H7 (cell line): ENCODE data around the gene ZNF37A. TPM values are rescaled to one million over a fixed set of nuclear protein-coding genes. Genes with fewer than 3 reads are reported as not detected.
"Not testable (repeated sequence)": the region's sequence is repeated elsewhere in the genome, so short reads cannot be mapped to it uniquely, and the experiment has no call there.

Source experiments
- DNase-seq: peaks from one replicate; pipeline ENCODE4 v3.0.0; 2012
- H3K27me3 ChIP-seq: 2 replicates; pipeline ENCODE4 v1.6.0; 2011; ENCODE audit warnings: mild to moderate bottlenecking, low read length; ENCODE audit not compliant: control insufficient read depth, insufficient read depth
- H3K36me3 ChIP-seq: replicated peaks from 2 replicates; pipeline ENCODE4 v1.5.1; 2011; ENCODE audit warnings: low read length; ENCODE audit not compliant: control insufficient read depth, insufficient read depth
- H3K4me3 ChIP-seq: 2 replicates; pipeline ENCODE4 v1.5.1; 2011; ENCODE audit warnings: low read depth, mild to moderate bottlenecking, control low read depth, low read length, moderate library complexity; ENCODE audit not compliant: insufficient read depth
- total RNA-seq: library from RNA; depleted of rRNA; stranded (reverse); fragments of >200 nt; shearing (Covaris generic); gene quantifications from 2 replicates; pipeline ENCODE4 v1.2.3, GENCODE V29; 2014; rRNA removed

ZNF37A gene
- 1.1 and 1.9 TPM in 2 replicates for total RNA-seq

DNA sequence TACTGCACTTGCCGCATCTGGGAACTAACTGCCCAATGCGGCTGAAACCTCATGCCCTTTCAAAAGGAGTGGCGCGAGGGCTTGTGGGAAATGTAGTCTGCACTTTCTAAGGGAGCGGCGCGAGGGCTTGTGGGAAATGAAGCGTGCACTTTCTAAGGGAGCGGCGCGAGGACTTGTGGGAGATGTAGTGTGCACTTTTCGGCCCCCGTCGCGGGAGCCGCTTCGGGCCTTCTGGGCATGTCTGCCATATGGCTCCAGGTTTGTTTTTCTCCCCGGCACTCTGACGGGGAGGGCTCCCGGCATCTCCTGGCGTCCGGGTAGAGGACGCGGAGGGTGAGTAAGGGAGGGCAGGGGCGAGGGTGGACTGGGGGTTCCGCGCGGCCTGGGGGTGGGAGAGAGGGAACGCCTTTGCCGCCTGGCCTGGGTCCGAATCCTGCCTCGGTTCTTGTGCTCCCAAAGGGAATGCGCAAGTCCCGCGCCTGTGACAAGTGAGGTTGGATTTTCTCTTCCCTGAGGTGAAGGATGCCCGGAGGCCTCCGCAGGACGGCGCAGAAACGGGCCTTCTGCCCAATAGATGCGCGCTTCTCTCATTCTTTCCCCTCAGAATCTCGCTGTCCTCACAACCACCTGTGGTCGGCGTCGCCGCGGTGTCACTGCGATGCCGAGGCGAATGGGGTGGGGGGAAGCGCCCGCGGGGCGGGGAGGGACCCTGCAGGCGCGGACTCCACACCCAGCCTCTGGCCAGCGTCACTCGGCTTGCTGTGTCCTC, at the start of gene ZNF37A:
Gene ZNF37A (plus strand): TSS at position 180 of the 769 bp plus-strand sequence. CDS start 2,281 bp downstream, outside the sequence.
- H3K36me3 ChIP-seq, result no peaks in the 10 kb centered on the region
- DNase-seq, result peak; percentile 7
- H3K27me3 ChIP-seq, result peaks cover 2% of the 10 kb centered on the region; the same call in 1 of the 2 replicates
- H3K4me3 ChIP-seq, result peak within 1 kb of the TSS; percentile 54

DNA sequence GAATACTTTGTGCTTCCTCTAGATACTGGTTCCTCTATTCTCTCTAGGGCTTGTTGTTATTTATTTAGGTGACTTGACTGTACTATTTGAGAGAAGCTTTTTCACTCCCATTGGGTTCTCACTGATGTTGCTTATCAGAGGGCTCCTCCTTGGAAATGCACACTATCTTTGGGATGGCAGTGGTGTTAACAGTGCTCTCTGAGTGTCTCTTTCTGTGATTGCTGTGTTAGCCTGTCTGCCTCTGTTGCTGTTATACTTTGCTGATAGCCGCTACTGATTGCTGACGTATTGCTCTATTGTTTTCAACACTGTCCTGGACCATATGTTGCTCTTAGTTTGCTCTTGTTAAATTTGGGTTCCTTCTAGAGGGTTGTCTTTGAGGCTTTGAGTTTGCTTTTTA, 49.0 kb upstream of the ZNF37A start:
- Histone ChIP-seq H3K27me3 (no peaks in the 10 kb centered on the region), H3K36me3 (no peaks in the 10 kb centered on the region), H3K4me3 (no peak overlapping the region)
- no peak for DNase-seq

DNA sequence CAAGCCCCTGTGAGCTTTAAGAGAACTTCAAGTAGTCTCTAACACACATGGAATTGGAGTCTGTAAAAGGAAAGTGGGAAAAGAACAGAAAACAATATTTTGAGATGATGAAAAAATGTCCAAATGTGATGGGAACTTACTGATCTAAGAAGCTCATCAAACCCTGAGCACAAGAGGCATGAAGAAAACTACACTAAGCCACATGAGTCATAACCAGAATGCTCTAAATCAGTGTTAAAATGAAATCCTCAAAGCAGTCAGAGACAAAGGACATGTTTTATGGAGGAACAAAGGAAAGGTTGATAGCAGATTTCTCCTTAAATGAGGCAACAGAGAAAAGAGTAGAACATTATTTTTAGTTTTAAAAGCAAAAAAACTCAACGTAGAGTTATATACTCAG, 46.5 kb upstream of the ZNF37A start:
- no peak overlapping the region for H3K4me3 ChIP-seq
- no peaks in the 10 kb centered on the region for H3K27me3 ChIP-seq
- no peak for DNase-seq
- H3K36me3 ChIP-seq, result no peaks in the 10 kb centered on the region

DNA sequence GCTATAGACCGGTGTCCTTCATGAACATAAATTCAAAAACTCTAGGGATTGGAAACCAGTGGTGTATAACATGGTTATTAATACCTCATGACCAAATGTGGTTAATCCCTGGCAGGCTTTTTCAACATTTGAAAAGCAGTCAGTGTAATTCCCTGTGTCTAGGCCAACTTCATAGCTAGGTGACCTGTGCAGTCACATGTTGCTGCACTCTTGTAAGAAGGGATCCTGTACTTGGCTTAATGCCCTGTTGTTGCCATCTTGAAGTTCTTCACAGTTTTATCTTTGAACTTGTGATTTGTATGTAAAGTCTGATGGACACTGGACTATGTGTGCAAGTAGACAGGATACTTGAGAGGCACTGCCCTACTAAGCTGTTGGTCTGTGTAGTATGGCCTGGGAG, 43.9 kb upstream of the ZNF37A start:
- H3K27me3 ChIP-seq, result no peaks in the 10 kb centered on the region
- H3K36me3 ChIP-seq, result peaks cover 6% of the 10 kb centered on the region
- no peak for DNase-seq
- no peak overlapping the region for H3K4me3 ChIP-seq

DNA sequence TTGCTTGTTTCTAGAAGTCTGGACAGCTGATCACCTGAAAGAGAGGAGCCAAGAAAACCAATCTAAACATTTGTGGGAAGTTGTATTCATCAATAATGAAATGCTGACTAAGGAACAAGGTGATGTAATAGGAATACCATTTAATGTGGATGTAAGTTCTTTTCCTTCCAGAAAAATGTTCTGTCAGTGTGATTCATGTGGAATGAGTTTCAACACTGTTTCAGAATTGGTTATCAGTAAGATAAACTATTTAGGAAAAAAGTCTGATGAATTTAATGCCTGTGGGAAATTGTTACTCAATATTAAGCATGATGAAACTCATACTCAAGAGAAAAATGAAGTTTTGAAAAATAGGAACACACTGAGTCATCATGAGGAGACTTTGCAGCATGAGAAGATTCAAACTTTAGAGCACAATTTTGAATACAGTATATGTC, 39.8 kb upstream of the ZNF37A start:
- no peaks in the 10 kb centered on the region for H3K27me3 ChIP-seq
- H3K36me3 ChIP-seq, result peaks cover 10% of the 10 kb centered on the region
- H3K4me3 ChIP-seq, result no peak overlapping the region
- DNase-seq, result no peak

DNA sequence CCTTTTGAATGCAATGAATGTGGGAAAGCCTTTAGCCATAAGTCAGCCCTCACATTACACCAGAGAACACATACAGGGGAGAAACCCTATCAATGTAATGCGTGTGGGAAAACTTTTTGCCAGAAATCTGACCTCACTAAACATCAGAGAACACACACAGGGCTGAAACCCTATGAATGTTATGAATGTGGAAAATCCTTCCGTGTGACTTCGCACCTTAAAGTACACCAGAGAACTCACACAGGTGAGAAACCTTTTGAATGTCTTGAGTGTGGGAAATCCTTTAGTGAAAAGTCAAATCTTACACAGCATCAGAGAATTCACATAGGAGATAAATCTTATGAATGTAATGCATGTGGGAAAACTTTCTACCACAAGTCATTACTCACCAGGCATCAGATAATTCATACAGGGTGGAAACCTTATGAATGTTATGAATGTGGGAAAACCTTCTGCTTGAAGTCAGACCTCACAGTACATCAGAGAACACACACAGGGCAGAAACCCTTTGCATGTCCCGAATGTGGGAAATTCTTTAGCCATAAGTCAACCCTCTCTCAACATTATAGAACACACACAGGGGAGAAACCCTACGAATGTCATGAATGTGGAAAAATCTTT, 38.8 kb upstream of the ZNF37A start:
- H3K4me3 ChIP-seq, DNase-seq, H3K27me3 ChIP-seq, H3K36me3 ChIP-seq: not testable (repeated sequence)

DNA sequence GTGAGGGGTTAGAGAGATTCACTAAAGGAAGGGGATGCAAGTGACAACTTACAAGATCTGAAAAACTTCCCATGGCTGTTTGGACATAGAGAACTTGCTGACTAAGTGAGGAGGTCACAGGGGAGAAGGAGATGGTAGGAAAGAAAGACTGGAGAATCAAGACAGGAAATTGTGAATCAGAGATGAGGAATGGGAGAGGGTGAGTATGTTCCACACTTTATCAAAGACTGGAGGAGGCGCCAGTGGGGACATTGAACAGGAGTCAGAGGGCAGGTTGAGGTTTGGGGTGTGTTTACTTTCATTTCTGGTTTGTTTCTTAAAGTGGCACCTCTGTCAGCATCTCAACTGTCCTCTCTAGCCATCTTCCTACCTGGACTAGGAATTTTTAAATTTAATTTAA, 24.5 kb upstream of the ZNF37A start:
- H3K36me3 ChIP-seq, H3K4me3 ChIP-seq, H3K27me3 ChIP-seq, DNase-seq: not testable (repeated sequence)

DNA sequence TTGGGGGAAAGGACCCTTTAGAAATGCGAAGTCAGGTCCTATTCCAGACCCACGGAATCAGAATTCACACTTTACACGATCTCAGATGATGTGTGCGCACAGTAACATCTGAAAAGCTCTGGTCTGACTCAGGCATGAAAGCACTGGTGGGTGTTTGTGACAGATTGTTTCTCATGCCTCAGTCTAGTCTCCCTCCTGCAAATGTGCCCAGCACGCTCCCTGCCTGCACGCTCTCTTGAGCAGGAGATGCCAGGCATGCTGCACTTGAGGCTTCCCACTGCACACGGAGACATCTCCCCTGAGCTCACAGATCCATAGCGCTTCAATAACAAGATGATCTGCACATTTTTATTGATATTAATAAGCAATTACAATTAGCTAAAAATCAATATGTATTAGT, 23.6 kb upstream of the ZNF37A start:
- H3K36me3 ChIP-seq, result no peaks in the 10 kb centered on the region
- H3K27me3 ChIP-seq, result no peaks in the 10 kb centered on the region
- no peak for DNase-seq
- H3K4me3 ChIP-seq, result no peak overlapping the region

DNA sequence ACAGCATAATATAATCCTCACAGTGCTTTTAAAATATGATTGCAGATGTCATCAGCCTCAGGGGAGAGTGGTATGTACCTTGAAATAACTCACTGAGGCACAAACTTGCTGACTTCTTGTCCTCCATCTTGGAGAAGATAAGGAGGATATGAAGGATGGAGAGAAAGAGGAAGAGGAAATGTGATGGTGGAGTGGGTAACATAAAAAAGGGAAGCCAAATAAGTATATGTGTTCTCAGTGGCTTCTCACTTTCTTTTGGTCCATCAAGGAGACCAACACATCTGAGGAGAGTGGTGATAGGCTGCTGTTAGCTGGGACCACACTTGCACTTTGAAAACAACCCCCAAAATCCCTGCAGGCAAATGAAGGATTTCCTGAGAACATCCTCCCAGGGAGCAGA, 21.6 kb upstream of the ZNF37A start:
- DNase-seq, result no peak
- no peak overlapping the region for H3K4me3 ChIP-seq
- no peaks in the 10 kb centered on the region for H3K27me3 ChIP-seq
- no peaks in the 10 kb centered on the region for H3K36me3 ChIP-seq

DNA sequence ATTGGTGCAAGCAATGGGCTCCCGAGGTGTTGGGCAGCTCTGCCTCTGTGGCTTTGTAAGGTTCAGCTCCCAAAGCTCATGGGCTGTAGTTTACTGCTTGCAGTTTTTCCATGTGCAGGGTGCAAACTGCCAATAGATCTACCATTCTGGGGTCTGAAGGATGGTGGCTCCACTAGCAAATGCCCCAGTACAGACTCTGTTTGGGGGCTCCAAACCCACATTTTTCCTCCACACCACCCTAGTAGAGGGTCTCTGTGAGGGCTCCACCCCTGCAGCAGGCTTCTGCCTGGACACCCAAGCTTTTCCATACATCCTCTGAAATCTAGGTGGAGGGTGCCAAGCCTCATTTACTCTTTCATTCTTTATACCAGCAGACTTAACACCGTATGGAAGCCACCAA, 17.4 kb upstream of the ZNF37A start:
- H3K27me3 ChIP-seq, result no peaks in the 10 kb centered on the region
- no peak overlapping the region for H3K4me3 ChIP-seq
- no peak for DNase-seq
- no peaks in the 10 kb centered on the region for H3K36me3 ChIP-seq

DNA sequence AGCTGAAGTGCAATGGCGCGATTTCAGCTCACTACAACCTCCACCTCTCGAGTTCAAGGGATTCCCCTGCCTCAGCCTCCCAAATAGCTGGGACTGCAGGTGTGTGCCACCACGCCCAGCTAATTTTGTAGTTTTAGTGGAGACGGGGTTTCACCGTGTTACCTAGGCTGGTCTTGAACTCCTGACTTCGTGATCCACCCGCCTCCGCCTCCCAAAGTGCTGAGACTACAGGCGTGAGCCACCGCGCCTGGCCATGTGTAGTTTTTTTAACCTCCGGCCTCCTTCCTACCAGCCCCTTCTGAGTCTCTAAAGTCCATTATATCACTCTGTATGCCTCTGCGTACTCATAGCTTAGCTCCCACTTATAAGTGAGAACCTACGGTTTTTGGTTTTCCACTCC, 819 bp upstream of the ZNF37A start:
- not testable (repeated sequence) for DNase-seq, H3K27me3 ChIP-seq, H3K36me3 ChIP-seq, H3K4me3 ChIP-seq

DNA sequence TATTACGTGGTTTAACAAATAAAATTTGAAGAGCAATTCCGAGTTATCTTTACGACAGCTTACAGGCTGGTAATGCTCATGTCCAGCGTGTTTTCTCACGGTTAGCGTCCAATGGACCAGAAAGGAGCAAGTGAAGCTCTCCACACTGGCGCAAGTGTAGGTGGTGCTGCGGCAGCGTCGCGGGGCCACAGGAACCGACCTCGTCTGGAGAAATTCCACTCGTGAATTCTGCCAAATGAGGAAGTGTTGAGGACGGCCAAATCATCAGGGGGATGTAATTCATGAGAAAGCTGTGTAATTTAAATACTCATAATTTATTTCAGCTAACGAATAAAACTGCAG, 350 bp upstream of the ZNF37A start:
- Histone ChIP-seq H3K4me3 (peak overlapping the region; percentile 19), H3K27me3 (peaks cover 2% of the 10 kb centered on the region; the same call in 1 of the 2 replicates), H3K36me3 (no peaks in the 10 kb centered on the region)
- DNase-seq, result no peak

DNA sequence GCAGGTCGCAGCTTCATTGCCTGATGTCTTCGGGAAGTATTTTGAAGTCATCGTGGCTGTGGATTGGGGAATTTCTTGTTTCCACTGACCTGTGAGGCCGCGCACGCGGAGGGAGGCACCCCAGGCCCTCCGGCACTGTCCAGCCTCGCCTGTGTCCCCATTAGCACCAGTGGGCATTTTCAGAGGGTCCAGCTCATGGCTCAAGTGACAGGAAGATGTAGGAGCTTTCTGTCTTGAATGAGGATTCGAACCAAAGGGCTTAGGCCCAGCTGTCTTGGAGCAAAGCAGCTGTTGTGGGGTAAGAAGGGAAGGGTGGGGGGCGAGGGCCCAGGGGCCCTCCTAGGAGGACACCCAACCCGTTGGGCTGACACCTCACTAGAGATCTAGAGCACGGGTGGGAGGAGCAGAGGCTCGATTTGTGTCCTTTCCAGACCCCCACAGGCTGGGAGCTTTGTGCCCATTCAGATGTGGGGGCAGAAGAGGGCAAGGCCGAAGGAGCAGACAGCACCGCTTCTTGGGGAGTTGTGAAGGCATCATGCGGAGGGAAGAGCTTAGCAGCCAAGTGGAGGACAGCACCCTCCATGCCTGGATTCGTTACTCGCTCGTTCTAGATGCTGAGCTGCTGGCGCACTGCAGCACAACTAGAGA, 914 bp downstream of the ZNF37A start:
- Histone ChIP-seq H3K4me3 (peak overlapping the region; percentile 54), H3K36me3 (no peaks in the 10 kb centered on the region), H3K27me3 (peaks cover 2% of the 10 kb centered on the region; the same call in 1 of the 2 replicates)
- peak; percentile 6 for DNase-seq

DNA sequence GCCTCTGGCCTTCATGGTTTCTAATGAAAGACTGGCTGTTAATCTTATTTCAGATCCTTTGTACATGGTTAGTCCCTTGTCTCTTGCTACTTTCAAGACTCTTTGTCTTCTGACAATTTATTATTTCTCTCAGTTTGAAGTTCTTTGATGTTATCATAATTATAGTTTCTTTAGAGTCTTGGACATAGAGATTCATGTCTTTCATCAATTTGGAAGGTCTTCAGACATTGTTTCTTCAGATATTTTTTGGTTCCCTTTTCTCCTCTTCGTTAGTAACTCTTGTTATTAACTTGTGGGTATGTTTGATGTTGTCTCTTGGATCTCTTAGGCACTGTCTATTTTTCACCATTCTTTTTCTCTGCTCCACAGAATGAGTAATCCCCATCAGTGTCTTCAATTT, 8.7 kb downstream of the ZNF37A start:
- Histone ChIP-seq H3K4me3 (no peak overlapping the region), H3K27me3 (no peaks in the 10 kb centered on the region), H3K36me3 (no peaks in the 10 kb centered on the region)
- DNase-seq, result no peak

DNA sequence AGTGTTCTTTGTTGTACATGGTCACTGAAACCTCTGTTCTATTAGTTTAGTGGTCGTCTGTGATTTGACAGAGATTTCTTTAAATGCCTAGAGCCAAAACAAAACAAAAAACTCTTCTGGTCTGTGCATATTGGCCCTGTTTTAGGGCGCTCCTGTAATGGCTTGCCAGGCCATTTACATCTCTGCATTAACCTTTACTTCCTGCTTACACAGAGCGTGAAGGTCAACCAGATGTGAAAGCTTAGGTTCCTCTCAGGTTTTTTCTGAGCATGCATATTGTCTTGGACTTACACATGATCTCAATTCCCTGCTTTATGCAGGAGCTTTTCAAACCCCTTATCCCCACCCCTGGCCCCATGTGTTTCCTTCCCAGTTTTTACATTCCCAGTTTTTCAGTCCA, 9.6 kb downstream of the ZNF37A start:
- Histone ChIP-seq H3K36me3 (no peaks in the 10 kb centered on the region), H3K27me3 (no peaks in the 10 kb centered on the region), H3K4me3 (no peak overlapping the region)
- DNase-seq, result no peak
